GM20000 (cell line): Measurements from ENCODE around the gene NR1D1.

Experiments used
- DNase-seq: peaks from one replicate; pipeline ENCODE4 v3.0.0; 2012; ENCODE audit warnings: low spot score
- CTCF ChIP-seq: IDR thresholded peaks from 2 replicates; pipeline ENCODE4 v1.5.1; 2012; ENCODE audit warnings: mild to moderate bottlenecking, control low read depth; ENCODE audit errors: extremely low read depth, missing control alignments

Gene NR1D1

GRCh38 chr17:40087903-40088718 is 12.3 kb downstream of the NR1D1 start:
- no peak for TF ChIP-seq CTCF
- no peak for DNase-seq

DNA sequence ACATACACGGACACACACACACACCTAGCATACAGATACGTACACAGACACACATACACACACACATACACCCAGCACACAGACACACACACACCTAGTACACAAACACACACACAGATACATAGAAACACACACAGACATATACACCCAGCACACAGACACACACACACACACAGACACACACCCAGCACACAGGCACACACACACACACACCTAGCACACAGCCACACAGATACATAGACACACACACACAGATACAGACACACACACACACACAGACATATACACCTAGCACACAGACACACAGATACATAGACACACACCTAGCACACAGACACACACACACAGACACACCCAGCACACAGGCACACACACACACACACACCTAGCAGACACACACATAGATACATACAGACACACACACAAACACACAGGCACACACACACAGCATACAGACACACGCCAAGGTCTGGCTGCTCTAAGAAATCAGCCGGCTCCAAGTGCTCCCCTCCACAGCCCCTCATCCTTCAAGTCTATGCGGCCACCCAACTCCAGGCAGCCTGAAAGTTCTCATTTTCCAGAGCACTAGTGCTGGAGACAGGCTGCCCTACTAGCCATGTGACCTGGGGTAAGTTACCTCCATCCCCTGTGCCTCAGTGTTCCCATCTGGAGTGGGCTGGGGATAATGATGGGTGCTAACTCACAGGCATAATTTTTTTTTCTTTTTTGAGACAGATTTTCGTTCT is 13.2 kb downstream of the NR1D1 start:
- no peak for TF ChIP-seq CTCF
- no peak for DNase-seq

DNA sequence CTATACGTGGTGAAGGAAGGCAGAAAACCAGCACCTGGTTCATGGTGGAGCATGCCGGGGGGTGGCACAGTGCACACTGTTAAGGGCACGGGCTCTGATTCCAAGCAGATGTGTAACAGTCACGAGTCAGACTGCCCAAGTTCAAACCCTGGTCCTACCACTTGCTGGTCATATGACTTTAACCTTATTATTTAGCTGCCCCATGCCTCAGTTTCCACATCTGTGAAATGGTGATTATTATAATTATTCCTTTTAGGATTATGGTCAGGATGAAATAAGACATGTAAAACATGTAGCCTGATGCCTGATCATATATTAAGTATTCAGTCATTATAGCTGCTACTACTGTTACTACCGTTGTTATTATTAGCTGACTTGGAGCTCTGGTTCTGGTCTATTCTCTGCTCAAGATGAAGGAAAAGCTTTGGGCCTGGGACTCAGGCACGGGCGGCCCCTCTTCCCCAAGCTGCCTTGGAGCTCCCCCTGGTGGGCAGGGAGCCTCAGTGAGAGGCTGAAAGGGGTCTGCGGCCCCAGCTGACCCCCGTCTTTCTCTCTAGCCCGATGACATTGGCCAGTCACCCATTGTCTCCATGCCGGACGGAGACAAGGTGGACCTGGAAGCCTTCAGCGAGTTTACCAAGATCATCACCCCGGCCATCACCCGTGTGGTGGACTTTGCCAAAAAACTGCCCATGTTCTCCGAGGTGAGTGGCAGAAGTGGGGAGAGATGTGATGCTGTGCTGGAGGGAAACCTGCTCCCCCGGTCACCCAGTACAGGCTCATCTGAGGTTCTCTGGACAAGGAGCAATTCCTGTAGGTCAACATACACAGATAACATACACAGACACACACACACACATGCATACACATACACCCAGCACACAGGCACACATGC is 14.0 kb downstream of the NR1D1 start:
- peak; percentile 81 for DNase-seq
- peak; percentile 92 for TF ChIP-seq CTCF

DNA sequence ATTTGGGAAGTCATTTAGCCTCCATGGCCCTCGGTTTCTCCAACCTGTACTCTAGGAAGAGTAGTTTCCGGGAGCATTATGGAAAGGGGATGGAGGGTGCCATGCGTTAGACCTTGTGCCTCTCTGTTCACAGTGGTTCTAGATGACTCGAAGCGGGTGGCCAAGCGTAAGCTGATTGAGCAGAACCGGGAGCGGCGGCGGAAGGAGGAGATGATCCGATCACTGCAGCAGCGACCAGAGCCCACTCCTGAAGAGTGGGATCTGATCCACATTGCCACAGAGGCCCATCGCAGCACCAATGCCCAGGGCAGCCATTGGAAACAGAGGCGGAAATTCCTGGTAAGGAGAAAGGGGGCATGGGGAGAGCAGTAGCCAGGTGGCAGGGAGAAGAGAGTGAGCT is 15.9 kb downstream of the NR1D1 start:
- TF ChIP-seq CTCF, result no peak
- DNase-seq, result no peak

DNA sequence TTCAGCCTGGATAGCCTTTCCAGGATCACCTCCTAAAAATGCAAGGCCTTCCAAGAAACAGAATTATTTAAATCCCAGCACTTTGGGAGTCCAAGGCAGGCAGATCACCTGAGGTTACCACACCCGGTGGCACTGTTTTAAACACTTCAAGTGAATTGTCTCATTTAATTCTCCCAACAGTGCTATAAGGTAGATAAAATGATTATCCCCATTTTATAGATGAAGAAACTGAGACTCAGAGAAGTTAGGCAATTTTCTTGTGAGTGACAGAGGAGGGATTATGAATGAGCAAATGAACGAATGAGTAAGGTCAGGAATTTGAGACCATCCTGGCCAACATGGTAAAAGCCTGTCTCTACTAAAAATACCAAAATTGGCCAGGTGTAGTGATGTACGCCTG is 20.8 kb downstream of the NR1D1 start:
- no peak for DNase-seq
- TF ChIP-seq CTCF, result no peak

DNA sequence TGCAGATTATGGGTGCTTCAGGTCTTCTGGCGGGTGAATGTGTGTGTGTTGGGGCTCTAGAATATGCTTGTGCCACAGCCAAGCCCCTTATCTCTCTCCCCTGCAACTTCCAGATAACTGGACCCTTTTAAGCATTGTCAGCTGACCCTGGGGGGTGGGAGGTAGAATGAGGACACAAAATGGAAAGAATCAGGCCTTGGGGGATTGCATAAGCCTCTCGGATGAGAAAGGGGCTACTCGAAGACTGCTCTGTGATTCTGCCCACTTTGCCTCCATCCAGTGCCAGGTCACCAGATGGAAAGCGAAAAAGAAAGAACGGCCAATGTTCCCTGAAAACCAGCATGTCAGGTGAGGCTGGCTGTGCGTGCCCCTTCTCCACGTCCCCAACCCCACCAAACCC is 23.8 kb downstream of the NR1D1 start:
- no peak for DNase-seq
- TF ChIP-seq CTCF, result no peak
